KG1 (cell line): ENCODE results near the gene RPRD1B.
"Not testable (repeated sequence)": the region's sequence is repeated elsewhere in the genome, so short reads cannot be mapped to it uniquely, and the experiment has no call there.

Experiments
- DNase-seq: peaks from one replicate; lab custom pipeline; 2025; lab: John Stamatoyannopoulos, UW

The RPRD1B gene

DNA sequence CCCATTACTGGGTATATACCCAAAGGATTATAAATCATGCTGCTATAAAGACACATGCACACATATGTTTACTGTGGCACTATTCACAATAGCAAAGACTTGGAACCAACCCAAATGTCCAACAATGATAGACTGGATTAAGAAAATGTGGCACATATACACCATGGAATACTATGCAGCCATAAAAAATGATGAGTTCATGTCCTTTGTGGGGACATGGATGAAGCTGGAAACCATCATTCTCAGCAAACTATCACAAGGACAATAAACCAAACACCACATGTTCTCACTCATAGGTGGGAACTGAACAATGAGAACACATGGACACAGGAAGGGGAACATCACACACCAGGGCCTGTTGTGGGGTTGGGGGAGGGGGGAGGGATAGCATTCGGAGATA lies 73.8 kb downstream of the RPRD1B start:
- DNase-seq, result not testable (repeated sequence)

DNA sequence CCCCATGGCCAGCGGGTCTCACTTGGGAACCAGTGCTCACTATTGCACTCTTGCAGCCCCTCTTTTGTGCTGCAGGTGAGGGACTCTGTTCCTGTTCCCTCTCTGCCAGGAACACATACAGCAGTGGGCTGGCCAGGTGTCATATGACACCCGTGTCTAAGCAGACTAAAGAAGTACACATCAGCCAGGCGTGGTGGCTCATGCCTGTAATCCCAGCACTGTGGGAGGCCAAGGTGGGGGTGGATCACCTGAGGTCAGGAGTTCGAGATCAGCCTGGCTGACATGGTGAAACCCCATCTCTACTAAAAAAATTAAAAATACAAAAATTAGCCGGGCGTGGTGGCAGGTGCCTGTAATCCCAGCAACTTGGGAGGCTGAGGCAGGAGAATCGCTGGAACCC lies 74.4 kb downstream of the RPRD1B start:
- DNase-seq, result not testable (repeated sequence)

GRCh38 chr20:38108438-38108985 lies 75.0 kb downstream of the RPRD1B start:
- no peak for DNase-seq

DNA sequence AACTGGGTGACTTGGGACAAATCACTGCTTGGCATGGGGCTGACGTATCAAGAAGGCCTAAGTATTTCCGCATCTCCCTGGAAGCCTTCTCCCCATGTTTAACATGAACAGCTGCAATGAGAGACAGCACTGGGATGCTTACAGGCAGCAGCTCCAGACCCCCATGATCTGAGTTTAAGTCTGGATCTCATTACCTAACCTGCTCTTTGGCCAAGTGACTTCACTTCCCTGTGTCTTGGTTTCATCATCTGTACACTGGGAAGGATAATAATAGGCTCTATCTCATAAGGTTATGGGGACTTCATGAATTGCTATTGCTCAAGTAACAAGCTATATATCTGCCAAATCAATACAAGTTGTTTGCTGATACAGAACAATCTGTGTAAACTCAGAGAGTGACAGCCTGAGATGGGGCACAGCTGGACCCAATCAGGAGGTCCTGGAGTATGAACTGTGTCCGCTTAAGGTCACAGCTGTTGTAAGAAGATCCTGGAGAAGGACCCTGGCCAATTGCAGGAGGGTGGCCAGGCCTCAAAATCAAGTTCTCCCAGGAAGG lies 75.5 kb downstream of the RPRD1B start:
- no peak for DNase-seq

DNA sequence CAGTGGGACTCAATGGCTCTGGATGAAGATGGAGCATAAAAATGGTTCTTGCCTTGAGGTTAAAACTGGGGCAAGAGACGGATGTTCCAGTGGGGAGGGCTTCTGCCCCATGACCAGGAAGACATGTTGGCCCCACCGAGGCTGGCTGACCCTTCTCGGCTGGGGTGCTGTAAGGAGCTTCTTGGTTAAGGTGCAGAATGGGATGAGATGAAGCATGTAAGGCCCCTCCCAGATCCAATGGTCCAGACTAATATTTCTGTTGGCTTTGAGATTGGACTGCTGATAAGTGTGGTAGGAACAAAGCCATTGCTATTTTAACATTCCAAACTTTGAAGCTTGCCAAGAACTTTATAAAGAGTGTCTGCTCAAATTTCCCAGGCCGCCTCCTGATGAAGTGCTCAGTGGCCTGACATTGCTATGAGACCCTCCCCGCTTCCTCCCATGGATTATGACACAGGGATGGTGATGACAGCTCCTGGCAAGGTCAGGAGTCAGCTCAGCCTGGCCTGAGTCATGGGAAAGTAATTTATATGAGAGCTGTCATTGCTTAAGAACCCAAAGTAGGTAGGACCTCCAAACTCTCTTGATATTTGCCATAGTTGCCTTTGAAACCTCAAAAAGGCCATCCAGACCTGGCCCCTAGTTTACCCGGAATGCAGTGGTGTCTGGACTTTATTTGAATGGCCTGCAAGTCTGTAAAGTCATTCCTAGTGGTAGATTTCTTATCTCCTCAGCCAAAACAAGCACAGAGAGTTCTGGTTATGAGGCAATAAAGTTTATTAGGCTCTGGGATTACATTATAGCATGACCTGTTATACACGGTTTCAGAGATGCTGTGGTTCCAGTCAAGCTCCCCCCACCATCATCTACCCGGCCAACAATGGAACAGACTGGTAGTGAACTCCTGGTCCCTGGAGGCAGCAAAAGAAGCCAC lies 76.3 kb downstream of the RPRD1B start:
- DNase-seq, result no peak

DNA sequence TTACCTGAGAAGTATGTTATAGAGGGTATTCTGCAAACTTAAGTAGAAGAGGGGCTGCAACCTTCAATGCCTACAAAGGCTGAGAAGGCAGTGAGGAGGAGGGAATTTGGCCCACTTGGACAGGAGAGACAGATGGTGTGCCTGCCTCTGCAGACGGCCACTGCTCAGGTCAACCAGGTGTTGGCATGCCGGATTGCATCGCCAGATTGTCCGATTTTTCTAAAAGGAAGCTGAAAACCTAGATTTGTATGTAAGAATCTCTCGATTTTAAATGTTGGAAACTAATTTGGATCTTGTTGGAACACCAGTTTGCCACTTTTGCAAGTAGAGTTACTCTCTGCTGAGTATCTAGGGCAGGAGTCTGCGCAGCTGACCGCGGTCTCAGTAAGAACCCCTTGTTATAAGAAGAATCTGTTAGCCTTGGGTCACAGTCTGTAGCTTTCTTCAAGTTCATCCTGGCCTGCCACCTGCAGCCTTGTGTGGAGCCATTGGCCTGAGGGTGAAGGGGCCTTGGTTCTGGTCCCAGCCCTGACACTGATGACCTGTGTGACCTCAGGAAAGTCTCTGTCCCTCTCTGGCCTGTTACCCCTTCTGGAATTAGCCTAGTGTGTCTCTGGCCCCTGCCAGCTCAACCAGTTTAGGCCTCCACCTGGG lies 77.1 kb downstream of the RPRD1B start:
- no peak for DNase-seq

DNA sequence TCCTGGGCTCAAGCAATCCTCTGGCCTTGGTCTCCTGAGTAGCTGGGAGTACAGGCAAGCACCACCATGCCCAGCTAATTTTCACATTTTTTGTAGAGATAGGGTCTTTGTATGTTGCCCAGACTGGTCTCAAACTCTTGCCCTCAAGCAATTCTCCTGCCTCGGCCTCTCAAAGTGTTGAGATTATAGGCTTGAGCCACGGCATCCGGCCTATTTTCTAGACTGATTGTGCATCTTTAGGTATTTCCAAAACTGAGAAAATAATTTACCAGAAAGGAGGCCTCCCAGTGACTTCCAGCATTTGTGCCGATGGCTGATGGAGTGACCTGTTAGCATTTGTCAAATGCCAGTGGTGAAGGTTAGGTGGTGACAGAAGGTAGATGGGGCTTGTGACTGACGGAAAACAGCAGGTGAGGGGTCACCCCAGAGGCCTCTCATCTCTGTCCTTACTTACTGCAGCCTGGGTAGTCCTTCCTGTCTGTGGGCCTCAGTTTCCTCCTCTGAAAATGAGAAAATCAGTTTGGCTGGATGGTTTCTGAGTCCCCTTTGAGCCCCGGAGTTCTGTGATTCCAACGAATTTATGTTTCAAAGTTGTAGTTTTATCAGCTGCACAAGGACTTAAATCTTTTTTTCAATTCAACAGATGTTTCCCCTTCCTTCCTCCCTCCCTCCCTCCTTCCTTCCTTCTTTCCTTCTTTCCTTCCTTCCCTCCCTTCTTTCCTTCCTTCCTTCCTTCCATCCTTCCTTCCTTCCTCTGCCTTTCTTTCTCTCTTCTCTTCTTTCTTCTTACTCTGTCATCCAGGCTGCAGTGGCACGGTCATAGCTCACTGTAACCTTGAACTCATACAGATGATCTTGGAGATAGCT lies 78.1 kb downstream of the RPRD1B start:
- no peak for DNase-seq

- DNase-seq, result no peak
These were observed 78.8 kb downstream of the RPRD1B start for GRCh38 chr20:38112261-38112929.

- DNase-seq, result no peak
These were observed 79.4 kb downstream of the RPRD1B start for GRCh38 chr20:38112930-38113294.

- no peak for DNase-seq
These were observed 80.1 kb downstream of the RPRD1B start for GRCh38 chr20:38113401-38114325.

GRCh38 chr20:38114353-38114791 lies 80.8 kb downstream of the RPRD1B start:
- no peak for DNase-seq

DNA sequence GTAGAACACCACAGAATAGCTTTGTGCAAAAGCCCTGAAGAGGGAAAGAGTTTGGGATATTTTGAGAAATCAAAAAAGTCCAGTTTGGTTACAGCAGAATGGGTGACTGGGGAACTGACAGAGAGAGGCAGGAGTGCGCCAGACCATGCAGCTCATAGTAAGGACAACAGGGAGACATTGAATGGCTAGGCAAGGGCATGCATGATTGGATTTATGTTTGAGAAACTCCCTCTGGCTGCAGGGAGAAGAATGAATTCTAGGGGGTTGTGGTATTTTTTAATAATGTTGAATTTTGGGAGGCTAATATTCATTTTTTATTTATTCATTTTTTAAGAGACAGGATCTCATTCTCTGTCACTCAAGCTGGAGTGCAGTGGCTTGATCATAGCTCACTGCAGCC lies 81.7 kb downstream of the RPRD1B start:
- DNase-seq, result no peak

- DNase-seq, result no peak
These were observed 82.3 kb downstream of the RPRD1B start for GRCh38 chr20:38115896-38116295.

DNA sequence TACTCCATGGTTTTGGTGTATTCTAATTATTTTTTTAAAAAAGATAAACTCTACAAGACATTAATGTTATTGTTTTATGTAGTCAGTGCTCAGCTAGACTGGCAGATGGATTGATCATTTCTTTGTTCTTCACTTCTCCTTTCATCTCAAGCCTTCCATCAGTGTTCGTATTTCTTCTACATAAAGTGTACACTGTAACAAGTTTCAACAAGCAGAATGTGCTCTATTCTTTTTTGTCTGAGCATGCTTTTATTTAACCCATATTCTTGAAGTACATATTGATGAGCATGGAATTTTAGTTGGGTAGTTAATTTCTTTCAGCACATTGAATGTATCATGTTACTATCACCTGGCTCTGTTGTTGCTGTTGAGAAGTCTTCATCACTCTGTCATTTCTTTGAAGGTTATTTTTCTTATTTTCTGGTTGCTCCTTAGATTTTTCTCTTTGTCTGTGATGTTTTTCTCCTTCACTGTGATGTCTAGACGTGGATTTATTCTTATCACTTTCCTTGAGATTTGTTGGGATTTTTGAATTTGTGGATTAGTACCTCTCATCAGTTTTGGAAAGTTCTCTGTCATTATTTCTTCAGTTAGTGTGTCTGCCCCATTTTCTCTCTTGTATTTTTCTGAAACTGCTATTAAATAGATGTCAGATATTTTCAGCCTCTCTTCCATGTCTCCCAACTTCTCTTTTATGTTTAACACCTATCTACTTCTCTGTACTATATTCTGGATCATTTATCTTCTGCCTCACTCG lies 83.0 kb downstream of the RPRD1B start:
- DNase-seq, result no peak

DNA sequence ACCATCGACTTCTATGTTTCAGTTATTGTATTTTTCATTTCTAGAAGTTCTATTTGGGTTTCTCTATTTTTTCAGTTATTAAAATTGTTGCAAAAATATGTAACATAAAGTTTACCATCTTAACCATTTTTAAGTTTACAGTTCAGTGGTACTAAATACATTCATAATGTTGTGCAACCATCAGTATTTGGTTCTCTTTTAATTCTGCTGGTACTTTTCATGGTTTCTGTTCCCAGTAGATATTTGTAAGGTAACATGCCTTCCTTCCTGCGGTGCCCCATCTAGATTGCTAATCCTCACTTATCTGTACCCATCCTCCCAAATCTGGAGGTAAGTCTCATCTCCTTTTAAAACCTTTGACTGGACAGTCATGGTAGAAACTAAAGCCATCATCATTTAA lies 83.7 kb downstream of the RPRD1B start:
- DNase-seq, result no peak

GRCh38 chr20:38117635-38118034 lies 84.1 kb downstream of the RPRD1B start:
- DNase-seq, result no peak

- no peak for DNase-seq
These were observed 85.9 kb downstream of the RPRD1B start for GRCh38 chr20:38119446-38119845.

- no peak for DNase-seq
These were observed 87.1 kb downstream of the RPRD1B start for GRCh38 chr20:38120625-38120988.

DNA sequence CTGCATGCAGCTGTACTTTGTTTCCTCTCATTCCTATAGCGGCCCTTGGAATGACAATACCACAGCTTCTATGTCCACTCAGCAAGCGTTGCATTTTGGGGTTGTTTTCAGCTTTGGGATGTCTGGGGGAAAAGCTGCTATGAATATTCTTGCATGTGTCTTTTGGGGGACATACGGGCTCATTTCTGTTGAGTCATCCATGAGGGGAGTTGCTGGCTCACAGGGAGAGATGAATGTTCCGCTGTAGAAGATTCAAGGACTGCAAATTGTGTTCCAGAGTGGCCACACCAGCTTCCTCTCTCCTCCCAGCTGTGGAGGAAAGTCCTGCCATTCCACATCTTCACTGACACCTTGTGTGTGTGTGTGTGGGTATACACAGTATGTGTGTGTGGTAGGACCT lies 88.2 kb downstream of the RPRD1B start:
- no peak for DNase-seq
